SH-SY5Y (cell line): Measurements from ENCODE around the gene RNU4-1.

Experiments used
- GATA2 ChIP-seq: IDR thresholded peaks from 2 replicates; pipeline ENCODE4 v1.6.1; 2011; ENCODE audit warnings: mild to moderate bottlenecking, low read depth, low read length
- GATA3 ChIP-seq: IDR thresholded peaks from 2 replicates; pipeline ENCODE4 v1.6.1; 2011; ENCODE audit warnings: low read depth, mild to moderate bottlenecking, low read length, moderate library complexity

GRCh38 chr12:120263748-120264085 is 29.3 kb downstream of the RNU4-1 start:
- no peak for TF ChIP-seq GATA2
- TF ChIP-seq GATA3 = no peak
